Activated gamma-delta T cell (primary cell): ENCODE data around the gene AURKB.
A peak's percentile ranks its signal among the peaks of the same experiment; 100 is the strongest.
"Not testable (repeated sequence)": the region's sequence is repeated elsewhere in the genome, so short reads cannot be mapped to it uniquely, and the experiment has no call there.

Source experiments
- DNase-seq: peaks from one replicate; lab custom pipeline; 2025; lab: John Stamatoyannopoulos, UW

The AURKB gene

DNA sequence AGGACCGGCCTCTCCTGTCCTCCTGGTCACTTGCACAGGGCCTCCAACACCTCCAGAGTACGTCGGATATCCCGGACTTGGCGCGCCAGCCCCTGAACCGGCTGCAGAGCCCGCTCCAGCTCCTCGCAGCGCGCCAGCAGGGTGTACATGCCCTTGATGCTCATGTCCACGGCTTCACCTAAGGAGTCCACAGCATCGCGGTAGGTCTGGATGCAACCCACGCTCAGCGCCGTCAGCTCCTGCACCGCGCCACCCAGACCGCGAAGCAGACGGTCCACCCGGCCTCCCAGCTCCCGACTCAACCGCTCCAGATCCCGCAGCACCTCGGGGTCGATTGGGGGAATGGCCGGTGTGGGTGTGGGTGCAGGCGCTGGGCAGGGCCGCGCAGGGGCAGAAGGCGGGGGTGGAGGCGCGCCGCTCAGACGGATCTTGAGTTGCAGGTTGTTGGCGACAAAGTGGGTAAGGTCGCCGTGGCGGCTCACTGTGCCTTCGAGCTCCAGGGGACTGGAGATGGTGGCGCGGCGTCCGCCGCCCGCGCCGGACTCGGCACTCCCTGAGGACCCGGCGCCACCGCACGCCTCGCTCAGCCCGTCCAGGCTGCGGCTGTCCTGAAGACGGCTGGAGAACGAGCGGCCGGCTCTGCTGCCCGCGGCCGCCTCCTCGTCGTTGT is 21.2 kb downstream of the AURKB start:
- DNase-seq = peak; percentile 37

DNA sequence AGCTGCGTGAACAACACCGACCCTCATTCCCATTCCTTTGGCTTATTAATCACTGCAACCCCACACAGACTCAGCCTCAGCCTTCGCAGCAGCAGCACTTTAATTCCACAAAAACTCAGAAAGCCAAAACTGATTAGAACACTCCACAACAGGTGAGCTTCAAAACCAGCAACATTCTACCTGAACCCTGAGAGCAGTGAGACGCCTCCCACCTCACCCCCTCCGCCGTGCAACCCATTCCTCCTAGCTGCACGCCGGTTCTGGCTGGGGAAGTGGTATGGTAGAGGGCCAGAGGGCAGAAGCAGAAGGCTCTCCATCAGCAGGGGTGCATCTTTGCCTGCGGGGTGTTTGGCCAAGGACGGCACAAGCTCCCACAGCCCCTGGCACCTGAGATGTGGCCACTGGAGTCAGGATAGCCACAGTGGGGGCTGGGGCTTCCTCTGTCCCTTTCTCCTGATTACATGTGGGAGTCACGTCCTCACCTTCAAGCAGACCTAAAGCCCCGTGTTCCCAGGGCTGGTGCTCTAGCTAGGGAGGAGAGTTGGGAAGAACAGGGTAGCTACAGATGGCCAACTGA is 22.0 kb downstream of the AURKB start:
- no peak for DNase-seq

DNA sequence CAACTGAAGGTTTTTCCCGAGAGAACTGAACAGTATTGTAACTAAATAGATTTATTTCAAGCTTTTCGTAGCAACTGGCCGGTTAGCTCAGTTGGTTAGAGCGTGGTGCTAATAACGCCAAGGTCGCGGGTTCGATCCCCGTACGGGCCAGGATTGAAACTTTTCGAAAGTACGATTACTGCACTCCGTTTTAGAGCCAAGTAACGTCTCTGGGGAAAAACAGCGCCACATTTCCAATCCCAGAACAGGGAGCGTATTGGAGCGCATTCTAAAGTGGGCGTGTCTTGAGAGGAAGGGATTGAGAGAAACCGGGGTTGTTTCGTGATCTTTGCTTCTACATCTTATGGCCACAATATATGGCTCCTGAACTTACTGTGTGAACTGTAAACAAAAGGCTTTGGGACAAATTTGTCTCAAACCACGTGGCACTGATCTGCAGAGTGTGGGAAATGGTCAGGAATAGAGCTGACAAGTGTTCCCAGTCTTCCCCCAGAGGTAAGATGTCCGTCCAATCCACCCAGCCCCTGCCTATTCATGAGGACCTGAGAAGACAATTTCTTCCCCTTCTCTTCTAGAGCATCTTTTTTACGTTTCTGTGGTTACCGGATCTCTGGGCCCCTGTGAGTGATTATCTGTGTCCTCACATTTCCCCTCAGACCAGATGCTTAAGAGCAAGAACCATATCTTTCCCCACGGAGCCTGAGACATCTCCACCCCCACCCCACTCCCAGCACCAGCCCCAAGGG is 22.7 kb downstream of the AURKB start:
- DNase-seq = peak; percentile 23

DNA sequence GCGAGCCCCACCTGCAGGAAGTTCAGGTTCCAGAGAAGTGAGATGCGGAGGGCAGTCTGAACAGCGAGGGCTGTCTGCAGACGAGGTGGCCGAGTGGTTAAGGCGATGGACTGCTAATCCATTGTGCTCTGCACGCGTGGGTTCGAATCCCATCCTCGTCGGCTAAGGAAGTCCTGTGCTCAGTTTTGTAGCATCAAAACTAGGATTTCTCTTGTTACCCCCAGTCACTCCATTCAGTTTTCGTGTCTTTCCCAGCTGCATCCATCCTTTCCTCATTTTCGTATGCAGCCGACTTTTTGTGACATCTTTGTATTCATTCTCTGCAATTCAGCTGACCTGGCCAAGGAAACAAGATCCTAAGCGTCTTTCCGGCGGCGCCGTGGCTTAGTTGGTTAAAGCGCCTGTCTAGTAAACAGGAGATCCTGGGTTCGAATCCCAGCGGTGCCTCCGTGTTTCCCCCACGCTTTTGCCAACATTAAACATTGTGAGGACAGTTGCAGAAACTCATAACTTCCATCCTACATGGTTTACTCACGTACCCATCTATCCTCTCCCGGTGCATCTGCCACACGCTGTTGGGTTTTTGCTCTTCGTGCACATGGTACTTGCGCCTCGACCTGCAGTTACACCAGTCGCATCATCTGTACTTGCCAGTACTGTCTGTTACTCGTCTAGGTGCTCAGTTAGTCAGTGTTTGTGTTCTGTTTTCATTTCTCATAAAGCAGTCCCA is 23.4 kb downstream of the AURKB start:
- peak; percentile 28 for DNase-seq

- no peak for DNase-seq
Observed at GRCh38 chr17:8186446-8186786, 24.0 kb downstream of the AURKB start.

DNA sequence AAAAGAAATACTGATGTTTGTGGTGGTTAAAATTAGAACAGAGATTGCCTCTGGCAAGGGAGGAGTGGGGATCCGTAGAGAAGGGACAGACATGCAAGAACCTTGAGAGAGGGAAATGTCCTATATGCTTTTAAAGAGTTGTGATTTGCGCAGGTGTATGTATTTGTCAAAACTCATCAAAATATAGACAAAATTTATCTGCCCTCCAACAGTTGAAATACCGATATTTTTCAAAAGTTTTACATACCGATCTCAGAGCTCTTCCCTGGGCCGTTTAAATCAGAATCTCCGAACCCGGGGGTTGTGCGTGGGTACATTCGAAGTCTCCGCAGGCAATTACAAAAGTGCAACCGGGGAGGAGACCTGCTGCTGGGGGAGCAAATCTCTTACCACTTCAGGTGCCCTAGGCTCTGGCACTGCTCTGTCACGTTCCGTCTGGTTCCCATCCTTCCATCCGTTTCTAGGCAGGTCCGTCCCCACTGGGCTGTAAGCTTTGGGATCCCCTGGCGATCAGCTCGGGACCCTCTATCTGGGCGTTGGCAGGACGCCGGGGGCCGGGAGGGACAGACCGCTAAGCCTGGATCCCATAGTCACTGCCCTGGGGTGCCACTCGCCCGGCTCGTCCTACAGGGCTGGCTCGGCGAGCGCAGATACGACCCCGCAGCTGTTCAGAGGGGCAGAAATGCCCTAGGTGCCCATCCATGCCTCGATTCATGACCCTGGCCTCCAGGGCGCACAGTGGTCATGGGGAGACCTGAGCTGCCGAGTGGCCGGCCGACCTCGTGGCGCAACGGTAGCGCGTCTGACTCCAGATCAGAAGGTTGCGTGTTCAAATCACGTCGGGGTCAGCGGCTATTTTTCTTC is 24.6 kb downstream of the AURKB start:
- DNase-seq = peak; percentile 74

- DNase-seq = no peak
Observed at GRCh38 chr17:8176998-8177731, 33.2 kb downstream of the AURKB start.

DNA sequence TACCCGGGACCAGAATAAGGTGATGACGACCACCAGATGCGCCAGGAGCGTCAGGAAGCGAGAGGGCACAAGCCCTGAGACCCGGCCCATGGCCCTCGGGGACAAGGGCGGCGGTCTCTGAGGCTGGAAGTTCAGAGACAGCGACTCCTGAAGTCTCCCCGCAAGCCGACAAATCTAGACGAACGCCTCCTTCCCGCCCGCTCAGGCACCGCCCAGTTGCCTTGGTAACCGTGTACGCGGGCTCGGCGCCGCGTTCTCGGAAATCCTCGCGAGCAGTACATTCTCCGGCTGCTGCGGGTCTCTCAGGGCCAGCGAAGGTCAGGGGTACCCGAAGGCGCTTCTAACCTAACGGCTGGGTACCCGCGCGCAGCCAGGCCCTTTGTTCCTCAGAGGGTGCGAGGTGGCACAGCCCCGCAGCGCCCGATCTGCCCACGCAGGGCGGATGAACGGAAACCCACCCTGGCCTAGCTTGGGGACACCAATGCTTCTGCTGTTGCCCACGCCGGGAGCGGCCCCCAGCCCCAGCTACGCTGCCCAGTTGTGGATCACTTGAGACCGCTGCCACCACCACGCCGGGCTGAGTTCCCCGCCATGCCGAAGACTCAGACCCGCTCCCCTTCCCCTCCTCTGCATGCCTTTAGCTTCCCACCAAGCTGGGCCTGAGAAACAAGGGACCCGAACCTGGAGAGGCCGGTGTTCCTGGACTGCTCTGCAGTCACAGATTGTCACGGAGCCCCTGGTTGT is 34.0 kb downstream of the AURKB start, which contains the start of gene TMEM107:
TSS of gene TMEM107 (minus strand) at position 184 of the 744 bp plus-strand sequence. CDS start at position 90, 94 bp downstream.
- peak; percentile 74 for DNase-seq

- no peak for DNase-seq
Observed at GRCh38 chr17:8175795-8176196, 34.6 kb downstream of the AURKB start.

GRCh38 chr17:8173871-8174322 is 36.5 kb downstream of the AURKB start:
- DNase-seq = no peak

- no peak for DNase-seq
Observed at GRCh38 chr17:8173056-8173870, 37.1 kb downstream of the AURKB start.

DNA sequence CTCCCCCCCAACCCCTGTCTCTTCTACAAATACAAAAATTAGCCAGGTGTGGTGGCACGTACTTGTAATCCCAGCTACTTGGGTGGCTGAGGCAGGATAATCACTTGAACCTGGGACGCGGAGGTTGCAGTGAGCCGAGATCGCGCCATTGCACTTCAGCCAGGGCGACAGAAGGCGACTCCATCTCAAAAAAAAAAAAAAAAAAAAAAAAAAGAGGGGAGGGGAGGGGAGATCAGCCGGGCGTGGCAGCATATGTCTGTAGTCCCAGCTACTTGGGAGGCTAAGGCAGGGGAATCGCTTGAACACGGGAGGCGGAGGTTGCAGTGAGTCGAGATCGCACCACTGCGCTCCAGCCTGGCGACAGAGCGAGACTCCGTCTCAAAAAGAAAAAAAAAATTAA is 40.2 kb downstream of the AURKB start:
- DNase-seq = not testable (repeated sequence)

- DNase-seq = no peak
Observed at GRCh38 chr17:8167526-8167925, 42.8 kb downstream of the AURKB start.

DNA sequence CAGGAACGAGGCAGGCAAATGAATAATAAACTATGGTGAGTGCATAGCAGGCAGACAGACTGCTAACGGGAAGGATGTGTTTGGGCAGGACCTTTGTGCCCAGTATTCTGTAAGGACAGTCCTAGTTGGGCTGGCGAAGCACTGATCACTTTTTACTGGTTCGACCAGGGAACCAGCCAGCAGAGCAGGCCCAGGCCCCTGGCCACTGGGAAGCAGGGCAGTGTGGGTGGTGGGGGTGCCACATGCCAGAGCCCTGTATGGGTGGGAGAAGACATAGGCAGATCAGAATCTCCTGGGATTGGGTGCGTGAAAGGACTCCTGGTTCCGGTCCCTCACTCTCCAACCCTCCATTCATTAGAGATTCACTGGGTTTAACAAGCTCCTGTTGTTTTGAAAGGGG is 43.6 kb downstream of the AURKB start:
- DNase-seq = no peak

DNA sequence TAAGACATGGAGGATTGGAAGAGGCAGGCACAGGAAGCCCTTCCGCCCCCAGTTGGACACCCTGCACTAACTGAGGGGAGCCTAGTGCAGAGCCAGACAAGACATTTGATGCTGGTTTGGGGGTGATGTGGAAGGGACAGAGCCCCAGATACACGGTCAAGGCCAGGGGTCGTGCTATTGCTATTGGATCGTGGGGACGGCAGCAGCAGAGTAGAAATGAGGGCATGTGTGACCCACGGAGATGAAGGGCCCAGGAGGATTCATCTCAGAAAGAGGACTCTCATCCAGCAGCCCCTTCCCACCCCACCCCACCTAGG is 45.6 kb downstream of the AURKB start:
- DNase-seq = no peak

DNA sequence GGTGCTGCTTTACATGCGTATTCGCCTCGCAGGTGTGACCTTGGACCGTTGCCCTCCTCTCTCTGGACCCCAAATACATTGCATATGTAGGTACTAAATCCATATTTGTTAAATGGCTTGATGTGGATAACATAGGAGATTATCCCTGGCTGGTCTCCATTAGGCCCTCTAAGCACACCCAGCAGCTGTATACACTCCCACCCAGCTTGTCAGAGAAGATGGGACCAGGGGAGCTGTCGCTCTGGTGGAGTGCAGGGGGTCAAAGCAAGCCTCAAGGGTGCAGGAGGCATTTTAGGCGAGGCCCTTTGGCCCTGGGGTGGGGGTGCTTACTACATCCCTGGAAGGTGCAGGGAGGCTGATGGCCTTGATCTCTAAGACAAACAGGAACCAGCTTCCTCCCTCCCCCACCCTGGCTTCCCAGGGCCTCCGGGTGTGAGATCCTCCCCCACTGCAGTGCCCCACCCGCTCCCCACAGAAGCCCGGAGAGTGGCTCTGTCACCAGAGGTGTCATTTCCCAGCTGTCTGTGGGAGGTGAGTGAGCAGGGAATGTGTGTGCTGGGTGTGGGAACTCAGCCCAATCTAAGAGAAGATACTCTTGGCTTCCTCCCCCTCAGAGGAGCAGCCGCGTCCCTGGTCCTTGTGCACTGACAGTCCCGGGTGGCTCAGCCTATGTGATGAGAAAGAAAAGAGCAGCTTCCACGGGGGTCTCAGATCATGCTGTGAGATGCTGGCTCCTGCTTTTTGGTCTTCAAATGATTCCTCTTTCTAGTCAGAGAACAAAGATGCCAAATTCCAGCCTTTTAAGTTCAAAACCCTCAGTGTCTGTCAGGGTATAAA is 46.2 kb downstream of the AURKB start:
- DNase-seq = peak; percentile 51

GRCh38 chr17:8162997-8163977 is 47.1 kb downstream of the AURKB start:
- no peak for DNase-seq
